ENCODE data around the gene LEF1.
"Not testable (repeated sequence)": the region's sequence is repeated elsewhere in the genome, so short reads cannot be mapped to it uniquely, and the experiment has no call there.

Gene LEF1

DNA sequence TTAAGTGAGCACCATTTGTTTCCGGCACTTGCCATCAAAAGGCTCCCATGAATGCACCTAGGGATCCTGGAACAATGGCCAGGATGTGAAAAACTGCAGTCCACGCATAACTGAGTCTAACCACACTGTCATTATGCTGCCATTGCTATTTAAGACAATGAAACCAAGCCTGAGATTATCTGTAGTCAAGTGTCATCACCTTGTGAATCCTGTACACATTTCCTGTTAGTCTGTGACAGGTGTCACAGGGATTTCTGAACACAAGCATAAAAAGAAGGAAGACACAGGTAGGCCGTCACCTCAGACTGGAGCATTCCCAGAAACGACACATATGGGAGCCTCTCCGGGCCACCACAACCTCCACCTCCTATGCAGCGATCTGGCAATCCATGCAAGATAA, 112.3 kb downstream of the LEF1 start:
- no peak for DNase-seq

DNA sequence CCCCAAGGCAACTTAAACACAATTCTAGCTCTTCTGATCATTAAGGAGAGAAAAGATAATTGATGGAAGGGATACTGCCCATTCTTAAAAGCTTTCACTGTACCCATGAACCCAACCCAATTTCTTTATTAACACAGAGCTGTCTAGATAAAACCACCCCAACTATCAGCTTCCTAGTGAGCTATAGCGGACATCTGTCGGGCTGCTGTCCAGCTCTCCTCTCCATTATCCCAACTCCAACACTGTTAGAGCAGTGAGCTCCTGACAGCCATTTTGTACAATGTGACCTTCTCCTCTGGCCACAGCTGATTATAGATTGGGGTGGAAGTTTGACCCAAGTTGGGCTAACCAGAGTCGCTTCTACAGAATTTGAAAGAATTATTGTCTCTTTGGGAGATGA, 112.9 kb downstream of the LEF1 start:
- no peak for DNase-seq

DNA sequence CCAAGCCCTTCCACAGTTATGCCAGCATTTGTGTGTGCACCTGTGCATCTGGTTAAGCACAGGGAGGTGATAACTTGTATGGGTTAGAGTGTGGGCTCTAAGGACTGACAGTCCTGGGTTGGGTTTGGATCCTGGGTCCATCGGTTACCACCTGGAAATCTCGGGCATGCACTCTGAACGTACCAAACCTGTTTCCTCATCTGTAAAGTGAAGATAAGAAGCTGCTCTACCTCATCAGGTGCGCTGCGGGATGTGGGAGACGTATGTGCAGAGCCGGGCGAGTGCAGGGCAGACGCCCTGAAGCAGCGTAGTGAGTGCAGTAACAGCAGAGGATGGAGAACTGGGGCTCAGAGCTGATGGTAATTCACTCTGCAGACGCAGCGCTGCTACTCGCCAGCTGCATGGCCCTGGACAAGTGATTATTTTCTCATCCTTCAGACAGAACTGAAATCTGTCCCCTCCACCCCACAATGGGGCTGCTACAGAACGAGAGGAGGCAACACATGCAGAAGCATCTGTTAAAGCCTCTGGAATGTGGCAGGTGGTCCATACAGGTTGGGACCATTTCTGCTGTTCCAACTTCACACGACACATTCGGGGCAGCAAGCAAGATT, 114.6 kb downstream of the LEF1 start:
- DNase-seq, result no peak

DNA sequence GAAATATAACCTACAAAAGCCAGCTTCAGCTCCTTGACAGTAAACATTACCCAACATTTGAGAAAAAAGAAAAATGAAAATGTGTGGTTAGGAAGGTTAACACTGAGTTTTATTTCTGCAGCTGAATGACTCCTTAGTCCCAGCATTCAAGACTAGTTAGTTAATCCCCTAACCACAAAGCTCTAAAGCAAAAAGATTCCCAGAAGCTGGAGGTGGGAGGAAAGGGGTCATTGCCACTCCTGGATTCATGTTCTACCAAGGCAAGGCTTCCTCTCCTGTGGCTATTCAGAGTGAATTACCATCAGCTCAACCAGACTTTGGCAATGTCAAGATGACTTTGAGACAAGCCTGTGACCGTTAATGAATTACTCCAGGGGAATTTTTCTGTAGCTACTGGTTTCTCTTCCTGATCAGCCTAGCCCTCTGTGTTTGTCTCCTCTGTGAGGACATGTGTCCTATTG, 115.5 kb downstream of the LEF1 start:
- DNase-seq, result no peak

DNA sequence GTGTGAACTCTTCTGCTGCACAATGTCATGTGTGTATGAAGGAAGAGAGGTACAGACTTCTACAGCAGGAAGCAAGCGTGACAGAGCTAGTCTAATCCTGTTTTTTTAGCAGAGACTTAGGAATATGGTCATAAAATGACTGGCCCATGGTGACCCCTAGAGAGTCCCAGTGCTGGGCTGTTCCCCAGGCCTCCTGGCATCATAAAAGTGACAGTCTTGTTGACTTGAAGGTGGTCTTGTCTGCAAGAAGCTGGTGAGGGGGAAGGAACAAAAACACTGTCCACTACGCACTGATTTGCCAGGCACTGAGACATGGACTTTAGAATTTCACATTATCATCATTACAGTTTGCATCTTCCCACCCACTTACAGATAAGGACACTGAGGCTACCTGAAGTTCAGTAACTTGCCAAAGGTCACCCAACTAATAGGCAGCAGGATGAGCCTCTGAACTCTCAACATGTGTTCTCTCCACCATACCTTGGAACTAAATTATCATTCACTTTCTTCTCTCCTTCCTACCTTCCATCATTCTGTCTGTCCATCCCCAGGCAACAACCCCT, 116.1 kb downstream of the LEF1 start:
- no peak for DNase-seq

DNA sequence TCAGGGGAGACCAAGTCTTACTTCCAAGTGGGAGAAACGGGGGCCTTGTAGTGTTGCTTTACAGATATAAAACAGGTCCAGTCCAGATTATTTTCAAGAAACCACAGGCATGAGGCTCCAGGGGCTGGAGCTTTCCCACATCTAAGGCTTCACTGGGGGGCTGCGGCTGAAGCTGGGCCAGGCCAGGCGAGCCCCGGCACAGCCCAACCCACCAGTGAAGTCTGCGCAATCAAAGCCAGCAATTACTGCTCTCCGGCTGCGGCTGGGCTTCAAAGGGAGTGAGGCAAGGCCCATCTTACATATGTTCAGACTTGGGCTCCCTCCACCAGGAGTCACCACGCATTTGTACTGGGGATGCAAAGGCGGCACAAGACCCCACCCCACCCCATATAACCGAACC, 117.4 kb downstream of the LEF1 start:
- DNase-seq, result no peak

DNA sequence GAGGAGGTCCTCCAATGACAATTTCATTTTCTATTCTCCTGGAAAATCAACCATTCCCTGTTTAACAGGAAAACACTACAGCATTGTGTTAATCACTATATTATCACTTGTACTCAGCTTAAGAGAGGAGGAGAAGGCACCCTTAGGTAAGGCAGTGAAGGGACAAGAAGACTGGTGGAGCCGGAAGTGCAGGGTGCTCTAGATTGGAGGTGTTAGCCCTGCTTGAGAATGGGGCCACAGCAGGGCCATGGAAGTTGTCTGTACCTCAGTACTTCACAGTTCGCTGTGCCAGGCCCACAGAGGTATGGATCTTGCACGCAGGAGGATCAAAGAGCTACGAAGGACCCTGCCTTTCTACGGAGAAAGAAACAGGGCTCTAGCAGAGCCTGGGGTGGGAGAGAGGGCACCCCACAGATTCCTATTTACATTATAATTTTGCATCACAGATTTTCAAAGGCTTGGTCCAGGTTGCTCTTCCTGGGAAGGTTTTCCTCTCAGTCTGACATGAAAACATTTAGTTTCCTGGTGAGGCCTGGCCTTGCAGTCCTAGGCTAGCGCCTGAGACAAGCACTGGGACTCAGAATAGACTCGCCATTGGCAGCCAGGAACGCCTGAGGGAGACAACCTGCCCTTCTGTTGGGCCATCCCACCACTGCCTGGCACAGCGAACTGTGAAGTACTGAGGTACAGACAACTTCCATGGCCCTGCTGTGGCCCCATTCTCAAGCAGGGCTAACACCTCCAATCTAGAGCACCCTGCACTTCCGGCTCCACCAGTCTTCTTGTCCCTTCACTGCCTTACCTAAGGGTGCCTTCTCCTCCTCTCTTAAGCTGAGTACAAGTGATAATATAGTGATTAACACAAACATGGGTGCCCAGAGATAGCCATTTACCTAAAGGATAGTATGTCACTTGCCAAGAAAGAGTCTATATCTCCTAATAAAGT, 118.3 kb downstream of the LEF1 start:
- DNase-seq, result not testable (repeated sequence)

DNA sequence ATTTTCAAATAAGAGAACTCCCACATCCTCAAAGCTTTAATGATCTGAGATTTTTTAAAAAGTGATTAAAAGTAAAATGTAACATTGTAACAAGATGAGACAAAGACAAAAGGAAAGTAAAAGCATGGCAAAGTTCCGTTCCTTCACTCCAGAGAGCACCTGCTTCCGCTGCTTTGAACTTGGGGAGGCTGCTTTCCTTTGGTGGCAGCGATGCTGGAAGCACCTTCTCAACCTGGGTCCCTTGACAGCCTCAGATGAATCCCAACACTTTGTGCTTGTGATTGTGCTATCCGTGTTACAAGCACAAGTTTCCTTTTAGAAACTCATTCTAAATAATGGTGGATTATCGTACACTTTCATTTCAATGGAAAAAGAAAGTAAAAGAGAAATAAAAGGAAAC, 119.3 kb downstream of the LEF1 start:
- DNase-seq, result peak; percentile 45 to 58

DNA sequence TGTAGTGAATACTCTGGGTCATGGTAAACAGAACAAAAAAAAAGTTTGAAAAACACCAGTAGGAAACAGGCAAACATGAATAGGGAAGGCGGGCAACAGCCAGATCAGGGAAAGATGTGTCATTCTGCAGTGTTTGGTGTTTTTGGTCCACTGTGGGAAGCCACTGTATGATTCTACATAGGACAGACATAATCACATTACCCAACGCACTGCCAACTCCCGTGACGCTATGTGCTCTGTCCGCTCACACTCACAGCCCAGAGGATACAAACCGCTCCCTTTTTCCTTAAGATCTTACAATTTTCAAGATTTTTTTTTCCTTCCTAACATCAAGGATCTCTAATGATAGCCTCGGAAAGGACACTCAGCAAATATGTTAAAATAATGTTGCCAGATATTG, 119.7 kb downstream of the LEF1 start:
- no peak for DNase-seq

DNA sequence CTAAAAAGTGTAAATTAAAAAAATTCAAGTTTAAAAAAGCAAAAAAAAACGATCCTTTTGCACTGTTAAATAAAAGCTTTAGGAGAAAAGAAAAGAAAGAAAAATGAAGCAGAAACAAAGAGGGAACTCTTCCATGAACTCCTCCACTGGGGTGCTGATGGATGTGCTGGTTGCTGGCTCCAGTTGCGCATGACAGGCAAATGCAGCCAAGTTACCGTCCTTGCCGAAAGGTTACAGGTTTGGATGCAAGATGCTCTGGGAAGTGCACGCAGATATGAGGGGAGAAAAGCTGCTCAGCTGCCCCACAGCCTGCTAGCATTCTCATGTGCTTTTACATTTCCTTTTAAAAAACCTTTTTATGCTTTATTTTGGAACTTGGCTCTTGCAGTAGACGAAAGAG, 120.6 kb downstream of the LEF1 start:
- DNase-seq, result no peak

DNA sequence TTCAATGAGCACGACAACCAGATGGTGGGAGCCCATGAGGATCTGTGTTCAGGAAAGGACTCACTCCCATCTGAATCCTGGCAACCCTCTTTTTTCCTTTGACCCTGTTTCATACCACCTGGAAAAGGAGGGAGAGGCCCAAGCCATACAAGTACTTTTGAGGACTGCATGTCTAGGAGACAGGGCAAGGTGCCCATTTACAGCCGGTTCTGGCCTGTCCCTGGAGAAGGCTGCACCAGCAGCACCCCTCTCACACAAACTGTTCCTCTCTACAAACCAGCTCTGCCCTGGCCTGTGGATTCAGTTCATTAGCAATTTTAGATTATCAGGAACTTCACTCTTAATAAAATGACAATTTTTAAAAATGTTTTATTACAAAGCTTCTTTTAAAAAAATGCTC, 121.5 kb downstream of the LEF1 start:
- no peak for DNase-seq

DNA sequence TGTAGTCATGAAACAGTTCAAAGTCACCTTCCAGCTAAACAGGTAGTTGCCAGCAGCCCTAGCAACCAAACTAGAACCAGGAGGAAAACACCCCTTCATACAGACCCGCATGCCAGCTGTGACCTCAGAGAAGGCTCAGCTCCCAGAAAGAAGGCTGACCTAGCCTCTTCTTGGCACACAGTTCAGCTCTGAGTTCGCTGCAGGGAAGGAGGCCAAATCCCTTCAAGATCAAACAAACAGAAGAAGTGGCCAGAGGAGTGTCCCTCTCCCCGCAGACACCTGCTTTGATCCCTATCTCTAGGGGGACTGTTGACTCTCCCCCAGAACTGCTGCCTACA, 123.1 kb downstream of the LEF1 start:
- peak in 1 of 2 experiments; percentile 46 for DNase-seq

DNA sequence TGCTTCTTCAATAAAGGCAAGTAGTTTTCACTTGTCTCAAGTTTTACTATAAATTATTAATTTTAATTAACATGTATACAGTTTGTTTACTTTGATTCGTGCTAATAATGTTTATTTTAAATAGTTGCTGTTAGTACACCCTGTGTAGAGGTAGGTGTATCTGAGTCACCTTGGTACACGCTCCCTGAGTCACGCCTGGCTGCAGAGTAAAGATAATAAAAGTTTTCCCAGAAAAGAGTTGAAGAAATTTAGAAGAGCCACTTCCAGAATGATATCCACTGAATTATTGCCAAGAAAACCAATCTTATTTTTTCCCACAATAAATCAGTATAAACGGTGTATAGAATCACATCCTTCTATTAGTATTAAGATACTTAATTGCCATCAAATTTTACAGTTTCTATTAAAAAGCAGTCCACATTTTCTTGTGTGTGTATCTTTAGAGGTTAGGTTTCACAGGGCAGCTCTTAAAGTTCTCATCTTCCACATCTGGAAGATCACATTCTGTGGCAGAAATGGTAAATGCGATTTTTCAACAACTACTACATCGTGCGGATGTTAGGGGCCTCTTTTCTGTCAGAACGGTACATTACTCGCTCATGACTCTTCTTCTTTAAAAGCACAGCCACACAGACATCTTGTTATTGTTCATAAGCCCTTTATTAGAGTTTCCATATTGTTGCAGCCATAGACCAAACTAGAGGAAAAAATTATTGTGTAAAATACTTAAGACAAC, 123.6 kb downstream of the LEF1 start:
- DNase-seq, result no peak

DNA sequence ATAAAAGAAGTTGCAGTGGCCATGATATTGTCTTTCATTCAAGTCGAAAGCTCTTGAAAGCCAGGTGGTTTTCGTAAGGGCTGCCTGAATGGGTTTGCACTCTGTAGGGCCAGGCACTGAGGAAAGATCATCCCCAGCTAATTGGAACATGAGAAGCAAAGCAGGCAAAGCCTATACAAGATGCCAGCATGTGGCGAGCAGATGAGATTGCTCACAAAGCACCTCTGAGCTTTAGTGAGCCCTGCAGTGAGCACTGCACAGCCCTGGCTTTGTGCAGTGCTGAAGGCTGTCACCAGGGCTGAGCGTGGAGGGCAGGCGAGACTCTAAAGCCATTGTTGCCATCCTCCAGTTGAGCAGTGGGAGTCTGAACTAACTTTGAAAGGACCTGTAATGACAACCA, 125.2 kb downstream of the LEF1 start:
- no peak for DNase-seq

DNA sequence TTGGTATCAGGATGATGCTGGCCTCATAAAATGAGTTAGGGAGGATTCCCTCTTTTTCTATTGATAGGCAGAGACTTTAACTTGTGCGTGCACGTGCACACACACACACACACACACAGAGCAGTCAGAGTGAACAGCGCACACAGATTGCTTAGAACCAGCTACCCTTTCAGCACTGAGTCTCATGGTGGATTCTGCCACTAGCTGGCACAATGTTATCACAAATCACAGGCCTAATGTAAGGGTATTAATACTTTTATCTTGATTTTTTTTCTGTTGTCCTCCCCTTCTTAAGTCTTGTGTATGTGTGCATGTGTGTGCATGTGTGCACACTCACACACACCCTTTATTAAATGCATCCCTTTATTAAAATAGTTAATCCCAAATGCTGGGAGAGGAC, 125.8 kb downstream of the LEF1 start:
- no peak for DNase-seq

DNA sequence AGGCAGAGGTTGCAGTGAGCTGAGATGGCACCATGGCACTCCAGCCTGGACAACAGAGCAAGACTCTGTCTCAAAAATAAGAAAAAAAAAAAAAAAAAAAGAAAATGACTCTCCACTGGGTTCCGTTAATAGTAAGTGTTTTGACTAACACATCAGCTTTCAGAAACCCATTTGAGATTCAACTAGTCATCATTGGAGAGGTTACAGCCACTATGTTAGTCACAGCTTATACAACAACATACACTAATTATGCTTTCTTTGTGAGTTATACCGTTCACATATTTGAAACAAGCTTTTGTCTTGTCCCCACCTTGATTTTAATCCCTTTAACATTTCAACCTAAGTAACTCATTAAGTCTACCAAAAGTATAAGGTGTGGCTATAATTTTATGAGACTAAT, 130.8 kb downstream of the LEF1 start:
- DNase-seq, result no peak

DNA sequence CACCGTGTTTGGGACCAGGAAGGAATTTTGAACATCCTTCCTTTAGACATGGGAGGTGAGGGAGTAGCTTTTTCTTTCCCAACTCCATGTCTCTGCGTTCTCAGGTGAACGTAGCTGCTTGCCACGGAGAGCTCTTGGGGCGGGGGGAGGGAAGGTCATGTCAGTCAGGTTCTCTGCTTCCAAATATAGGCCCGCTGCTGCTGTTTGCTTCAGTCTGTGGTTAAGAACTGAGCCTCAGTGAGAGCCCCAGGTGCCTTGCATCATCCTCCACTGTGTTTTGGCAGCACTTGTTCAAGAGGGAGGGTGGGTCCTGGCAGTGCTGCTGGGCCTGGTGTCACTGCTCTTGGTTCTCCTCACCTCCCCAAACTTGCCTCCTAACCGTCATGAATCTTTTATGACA, 132.5 kb downstream of the LEF1 start:
- peak; percentile 58 to 75 for DNase-seq

DNA sequence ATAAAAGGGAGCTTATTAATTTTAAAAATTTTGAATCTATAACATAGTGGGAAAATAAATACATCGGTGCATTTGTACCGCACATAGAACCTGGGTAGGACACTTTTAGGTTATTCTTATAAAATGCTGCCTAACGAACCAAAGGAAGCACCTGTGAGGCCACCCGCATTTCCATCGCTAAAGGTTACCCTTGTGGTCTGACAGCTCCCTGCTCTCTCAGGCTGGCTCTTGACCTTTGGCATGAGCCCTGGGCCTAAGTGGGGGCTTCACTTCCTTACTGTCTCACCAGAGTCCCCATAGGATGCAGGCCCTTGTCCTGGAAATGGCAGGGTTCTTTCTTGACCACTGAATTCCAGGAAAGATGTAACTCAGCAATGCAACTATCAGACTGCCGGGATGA, 133.0 kb downstream of the LEF1 start:
- no peak for DNase-seq

DNA sequence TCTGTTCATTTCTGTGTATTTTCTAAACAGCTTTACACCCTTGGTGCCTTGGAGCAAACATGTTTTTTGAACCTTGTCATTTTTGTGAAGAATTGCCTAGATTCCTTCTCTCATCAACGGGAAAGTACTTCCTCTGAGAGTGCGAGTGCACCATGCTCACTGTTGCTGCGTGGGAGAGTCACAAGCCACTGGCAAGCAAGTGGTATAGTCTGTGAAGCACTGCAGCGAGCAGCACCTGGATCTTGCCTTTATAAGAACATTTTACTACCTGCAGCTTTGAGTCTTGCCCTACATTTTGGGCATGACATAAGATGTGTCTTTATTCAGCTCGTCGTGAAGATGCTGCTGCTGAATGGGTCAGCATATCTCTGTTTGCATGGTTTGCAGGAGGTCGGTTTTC, 134.2 kb downstream of the LEF1 start:
- DNase-seq, result no peak

DNA sequence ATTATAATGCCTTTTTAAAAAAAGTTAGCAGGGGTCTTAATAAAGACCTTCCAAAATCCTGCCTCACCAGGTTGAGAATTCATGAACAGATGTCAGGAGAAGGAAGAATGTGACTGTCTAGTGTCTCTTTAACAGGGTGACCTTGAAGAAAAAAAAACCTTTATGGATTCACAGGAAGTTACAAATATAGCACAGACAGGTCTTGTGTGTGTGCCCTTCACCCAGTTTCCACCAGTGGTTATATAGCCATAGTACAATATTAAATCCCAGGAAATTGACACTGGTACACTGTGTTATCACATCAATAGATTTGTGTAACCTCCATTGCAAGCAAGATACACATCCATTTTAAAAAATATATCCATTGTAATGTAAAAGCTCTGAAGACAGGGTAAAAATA, 135.4 kb downstream of the LEF1 start:
- DNase-seq, result no peak

DNA sequence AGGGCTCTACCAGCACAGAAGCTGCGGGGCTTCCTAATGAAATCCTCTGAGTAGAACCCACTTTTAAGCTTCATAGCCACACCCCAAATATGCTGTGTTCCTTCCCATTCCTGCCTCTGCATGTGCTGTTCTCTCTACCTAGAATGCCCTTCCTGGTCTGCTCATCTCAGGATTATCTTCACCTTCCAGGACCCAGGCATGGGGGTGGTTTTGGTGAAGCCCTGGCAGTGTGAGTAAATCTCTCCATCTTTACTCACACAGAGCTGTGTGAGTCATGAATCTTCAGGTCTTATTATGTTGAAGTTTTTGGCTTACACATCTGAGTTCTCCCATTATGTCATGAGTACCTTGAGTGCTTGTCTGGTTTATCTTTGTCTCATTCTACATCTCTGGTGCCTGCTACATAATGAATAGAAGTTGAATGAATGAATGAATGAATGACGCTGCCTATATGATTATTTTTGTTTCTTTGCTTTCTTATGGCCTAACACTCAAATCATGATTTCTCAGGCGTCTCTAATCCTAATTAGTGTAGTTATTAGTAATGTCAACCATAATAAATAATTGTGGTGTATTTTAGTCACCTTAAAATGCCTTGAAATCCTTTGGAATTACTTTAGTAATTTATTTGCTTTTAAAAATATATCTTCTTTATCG, 137.2 kb downstream of the LEF1 start:
- peak; percentile 56 to 67 for DNase-seq

DNA sequence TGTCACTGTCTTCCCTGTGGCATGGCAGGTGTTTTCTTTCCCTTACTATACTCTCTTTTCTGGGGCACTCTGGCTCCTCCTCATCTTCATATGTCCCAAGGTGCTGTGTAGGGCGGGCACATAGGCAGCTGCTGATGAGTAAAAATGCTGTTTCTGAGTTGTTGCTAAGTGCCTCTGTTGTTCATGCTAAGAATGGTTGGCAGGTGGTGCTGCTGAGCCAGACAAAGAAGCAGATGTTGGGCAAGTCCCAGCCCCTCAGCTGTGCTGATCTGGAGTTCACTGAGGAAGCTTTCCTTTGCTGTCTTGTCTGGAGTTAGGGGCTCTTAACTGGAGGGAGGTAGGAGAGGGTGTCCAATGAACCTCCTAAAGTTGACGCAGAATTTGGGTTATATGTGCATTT, 138.4 kb downstream of the LEF1 start:
- peak; percentile 73 to 79 for DNase-seq

DNA sequence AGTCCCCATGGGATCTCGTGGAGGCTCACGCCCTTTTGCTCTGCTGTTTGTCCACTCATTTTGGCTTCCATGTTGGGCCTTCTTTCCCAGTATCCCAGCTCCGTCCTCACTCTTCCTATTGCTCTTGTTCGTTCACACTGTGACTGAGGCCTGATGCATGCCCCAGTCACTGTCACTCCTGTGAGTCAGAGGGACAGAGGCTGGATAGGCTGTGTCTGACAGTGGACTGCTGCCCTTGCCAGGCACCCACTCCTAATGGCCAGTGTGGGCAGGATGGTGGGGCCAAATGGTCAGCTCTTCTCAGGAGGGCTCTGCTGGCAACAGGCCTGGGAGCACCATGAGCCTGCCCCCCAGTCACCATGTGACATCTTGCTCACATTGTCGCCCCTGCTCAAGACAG, 139.0 kb downstream of the LEF1 start:
- peak; percentile 51 to 56 for DNase-seq

Data from activated T-cell treated with anti-CD3 and anti-CD28 coated beads, Interleukin-2, amount 50 U/mL, for 48 hours (primary cell).